ENCODE data around the gene CORO6. TPM values are rescaled to one million over a fixed set of nuclear protein-coding genes. Genes with fewer than 3 reads are reported as not detected.

Gene CORO6
- total RNA-seq, 5 donors from 2014 or later (not counting 1 experiment from before 2014, with no cell fraction given) = 2.4 to 4.1 (median 3.6) TPM

- H3K4me1 Mint-ChIP-seq = peaks cover 11 to 21% (median 20%) of the 10 kb centered on the region in 3 donors
- no peak overlapping the region for H3K4me3 ChIP-seq (ENCODE audit: control insufficient read depth in 1 of 2, extremely low read depth in 1 of 2, low read length in 1 of 2)
- ATAC-seq (replicated peaks in 1 of 4) (no peak), DNase-seq (no peak)
- H3K4me1 ChIP-seq (ENCODE audit: control insufficient read depth in 1 of 2, extremely low read depth in 1 of 2, insufficient read depth in 2 of 2, low read length in 2 of 2) = peaks cover 16 to 31% of the 10 kb centered on the region in 2 experiments
- no peak overlapping the region for H3K27ac ChIP-seq (ENCODE audit: low read length)
- H3K9me3 ChIP-seq = no peaks in the 10 kb centered on the region
- H3K27me3 ChIP-seq (replicated peaks in 1 of 2; ENCODE audit: control insufficient read depth in 2 of 2, extremely low read depth in 1 of 2, insufficient read depth in 2 of 2, low read length in 1 of 2) = peaks cover 0 to 21% of the 10 kb centered on the region in 2 experiments
- H3K27ac Mint-ChIP-seq = no peak overlapping the region
- no peaks in the 10 kb centered on the region for H3K36me3 Mint-ChIP-seq
- POLR2A ChIA-PET = interaction anchor here in 1 of 2 donors (0.6 kb wide), 1 partner anchor 137 kb away, joined by 3 read pairs; no protein-coding TSS in a partner anchor
- no peaks in the 10 kb centered on the region for H3K9me3 Mint-ChIP-seq
- WGBS (ENCODE audit: insufficient coverage) = 92% methylated on average over 8 of the region's 12 CpGs
- no peaks in the 10 kb centered on the region for H3K36me3 ChIP-seq (ENCODE audit: control insufficient read depth in 2 of 2, extremely low read depth in 1 of 2, insufficient read depth in 1 of 2, low read length in 1 of 2)
- CTCF ChIA-PET = no interaction called here
- no peak overlapping the region for H3K4me3 Mint-ChIP-seq
- no peaks in the 10 kb centered on the region for H3K27me3 Mint-ChIP-seq
Observed at GRCh38 chr17:29595943-29596774, 26.6 kb downstream of the CORO6 start.

DNA sequence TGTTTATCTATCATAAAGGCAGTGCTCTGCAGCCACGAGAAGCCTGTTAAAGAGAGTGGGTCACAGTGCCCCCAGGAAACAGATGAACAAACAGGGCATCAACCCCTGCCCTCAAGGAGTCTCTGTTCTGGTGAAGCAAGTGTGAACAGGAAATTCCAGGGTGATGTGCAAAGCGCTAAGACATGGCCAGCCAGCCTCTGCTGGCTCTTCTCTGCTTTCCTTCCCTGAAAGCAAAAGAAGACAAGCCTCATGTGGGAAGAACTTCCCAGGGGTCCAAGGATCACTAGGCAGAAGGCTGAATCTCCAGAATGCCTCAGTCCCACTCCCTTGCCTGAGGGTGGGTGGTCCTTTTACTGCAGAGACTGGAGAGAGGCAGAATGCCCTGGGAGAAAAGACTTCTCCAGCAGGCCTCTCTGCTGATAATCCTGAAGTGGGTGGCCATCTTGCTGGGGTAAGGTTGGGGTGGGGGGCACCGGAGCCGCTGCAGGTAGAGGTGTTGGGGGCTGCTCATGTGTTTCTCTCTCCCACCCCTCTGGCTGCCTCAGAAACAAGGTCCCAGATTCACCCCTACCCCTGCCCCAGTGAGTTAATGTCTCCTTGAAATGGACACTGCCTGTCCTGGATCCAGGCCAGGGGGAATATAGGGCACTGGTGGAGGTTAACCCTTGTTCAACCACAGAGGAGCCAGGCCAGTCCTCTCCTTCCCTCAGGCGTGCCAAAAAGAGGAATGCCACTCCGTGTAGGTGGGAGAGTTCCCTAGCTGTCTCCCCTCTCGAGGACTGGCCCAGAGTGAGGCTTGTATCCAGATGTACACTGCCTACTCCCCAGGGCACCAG, 27.4 kb downstream of the CORO6 start:
- Histone ChIP-seq H3K4me1 (ENCODE audit: control insufficient read depth in 1 of 2, extremely low read depth in 1 of 2, insufficient read depth in 2 of 2, low read length in 2 of 2) (peaks cover 21 to 40% of the 10 kb centered on the region in 2 experiments), H3K9me3 (no peaks in the 10 kb centered on the region), H3K36me3 (ENCODE audit: control insufficient read depth in 2 of 2, extremely low read depth in 1 of 2, insufficient read depth in 1 of 2, low read length in 1 of 2) (no peaks in the 10 kb centered on the region), H3K27ac (ENCODE audit: low read length) (no peak overlapping the region), H3K27me3 (replicated peaks in 1 of 2; ENCODE audit: control insufficient read depth in 2 of 2, extremely low read depth in 1 of 2, insufficient read depth in 2 of 2, low read length in 1 of 2) (peaks cover 0 to 21% of the 10 kb centered on the region in 2 experiments), H3K4me3 (ENCODE audit: control insufficient read depth in 1 of 2, extremely low read depth in 1 of 2, low read length in 1 of 2) (no peak overlapping the region)
- no peaks in the 10 kb centered on the region for H3K36me3 Mint-ChIP-seq
- H3K27me3 Mint-ChIP-seq = no peaks in the 10 kb centered on the region
- DNase-seq = no peak
- ChIA-PET POLR2A (interaction anchor here in 1 of 2 donors (0.6 kb wide), 1 partner anchor 136 kb away, joined by 3 read pairs; no protein-coding TSS in a partner anchor), CTCF (interaction anchor here in 1 of 2 donors (1.3 kb wide), 1 partner anchor 15 kb away, joined by 4 read pairs; no protein-coding TSS in a partner anchor)
- ATAC-seq (replicated peaks in 1 of 4) = no peak
- H3K4me3 Mint-ChIP-seq = peak overlapping the region; percentile 67 to 83 (median 72)
- no peak overlapping the region for H3K27ac Mint-ChIP-seq
- 100% methylated on average over 1 of the region's 7 CpGs for WGBS (ENCODE audit: insufficient coverage)
- no peaks in the 10 kb centered on the region for H3K9me3 Mint-ChIP-seq
- H3K4me1 Mint-ChIP-seq = peaks cover 19 to 29% (median 29%) of the 10 kb centered on the region in 3 donors

DNA sequence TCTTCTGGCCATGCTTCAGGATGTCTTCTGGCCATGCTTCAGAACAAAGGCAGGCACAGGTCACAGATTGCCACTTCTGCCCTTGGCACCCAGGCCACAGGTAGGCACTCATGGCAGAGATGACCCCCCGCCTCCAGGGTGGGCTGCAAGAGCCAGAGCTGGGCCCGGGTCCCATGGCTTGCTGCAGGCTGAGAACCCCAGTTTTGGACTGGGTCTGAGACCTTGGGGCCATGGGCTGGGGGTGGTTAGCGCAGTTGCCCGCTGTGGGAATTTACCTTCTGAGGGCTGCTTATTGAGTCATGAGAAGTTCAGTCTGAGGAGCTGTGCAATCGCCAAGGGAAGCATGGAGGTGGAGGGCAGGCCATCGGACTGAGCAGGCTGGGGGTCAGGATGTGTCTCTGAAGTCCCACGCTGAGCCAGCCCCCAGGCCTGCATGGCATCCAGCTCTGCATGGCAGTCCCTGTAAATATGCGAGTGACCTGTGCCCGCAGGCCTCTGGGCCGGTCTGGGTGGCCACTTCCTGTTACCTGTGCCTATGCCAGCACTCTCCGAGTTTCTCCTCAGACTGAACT, 28.1 kb downstream of the CORO6 start:
- Histone ChIP-seq H3K27me3 (replicated peaks in 1 of 2; ENCODE audit: control insufficient read depth in 2 of 2, extremely low read depth in 1 of 2, insufficient read depth in 2 of 2, low read length in 1 of 2) (peaks cover 0 to 21% of the 10 kb centered on the region in 2 experiments), H3K4me1 (ENCODE audit: control insufficient read depth in 1 of 2, extremely low read depth in 1 of 2, insufficient read depth in 2 of 2, low read length in 2 of 2) (peaks cover 27 to 47% of the 10 kb centered on the region in 2 experiments), H3K27ac (ENCODE audit: low read length) (no peak overlapping the region), H3K9me3 (no peaks in the 10 kb centered on the region), H3K36me3 (ENCODE audit: control insufficient read depth in 2 of 2, extremely low read depth in 1 of 2, insufficient read depth in 1 of 2, low read length in 1 of 2) (no peaks in the 10 kb centered on the region), H3K4me3 (ENCODE audit: control insufficient read depth in 1 of 2, extremely low read depth in 1 of 2, low read length in 1 of 2) (no peak overlapping the region)
- H3K4me1 Mint-ChIP-seq = peaks cover 24 to 35% (median 33%) of the 10 kb centered on the region in 3 donors
- ATAC-seq (replicated peaks in 1 of 4) (no peak), DNase-seq (no peak)
- H3K36me3 Mint-ChIP-seq = no peaks in the 10 kb centered on the region
- no peak overlapping the region for H3K27ac Mint-ChIP-seq
- ChIA-PET POLR2A (no interaction called here), CTCF (interaction anchor here (0.6 to 4.4 kb wide), 3 partner anchors 14 to 922 kb away, joined by 4 to 56 read pairs (median 4); no protein-coding TSS in a partner anchor)
- no peaks in the 10 kb centered on the region for H3K9me3 Mint-ChIP-seq
- peak overlapping the region; percentile 67 to 83 (median 72) for H3K4me3 Mint-ChIP-seq
- H3K27me3 Mint-ChIP-seq = no peaks in the 10 kb centered on the region
- 86% methylated on average over 10 of the region's 11 CpGs for WGBS (ENCODE audit: insufficient coverage)

DNA sequence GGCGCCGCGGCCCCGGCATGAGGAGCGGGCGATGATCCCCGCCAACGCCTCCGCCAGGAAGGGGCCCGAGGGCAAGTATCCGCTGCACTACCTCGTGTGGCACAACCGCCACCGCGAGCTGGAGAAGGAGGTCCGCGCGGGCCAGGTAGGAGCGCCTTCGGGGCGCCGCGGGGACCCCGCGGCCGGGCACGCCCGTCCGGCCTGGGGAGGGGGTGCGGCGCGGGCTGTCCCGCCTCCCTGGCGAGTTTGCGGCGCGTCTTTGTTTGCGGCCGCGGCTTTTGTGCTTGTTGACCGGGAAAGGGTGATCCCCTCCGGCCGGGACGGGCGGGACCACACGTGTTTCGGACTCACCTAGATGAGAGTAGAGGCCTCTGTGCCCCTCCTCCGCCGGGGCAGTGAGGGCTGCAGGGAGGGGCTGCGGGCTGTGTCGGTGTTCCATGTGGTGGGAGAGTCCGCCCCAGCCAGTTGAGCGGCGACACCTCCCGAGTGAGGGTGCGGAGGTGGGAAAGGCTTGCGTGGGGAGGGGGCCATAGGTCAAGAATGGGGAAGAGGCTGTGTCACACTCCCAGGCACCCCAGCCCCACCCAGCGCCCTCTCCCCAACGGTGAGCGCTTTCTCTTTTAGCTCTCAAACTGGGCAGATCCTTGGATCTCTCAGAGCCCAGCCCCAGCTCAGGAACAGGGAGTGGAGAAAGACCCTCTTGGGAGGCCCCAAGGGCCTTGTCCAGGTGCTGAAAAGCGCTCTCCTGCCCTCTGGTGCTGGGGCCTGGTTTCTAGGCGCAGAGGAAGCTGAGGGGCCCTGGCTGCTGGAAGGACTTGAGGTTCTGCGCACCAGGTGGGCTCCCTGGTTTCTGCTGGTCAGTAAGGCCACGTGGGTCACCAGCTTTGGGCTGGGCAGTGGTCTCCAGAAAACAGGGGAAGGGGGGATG, 28.9 kb downstream of the CORO6 start:
- Mint-ChIP-seq H3K4me1 (peaks cover 24 to 35% (median 33%) of the 10 kb centered on the region in 3 donors), H3K27ac (no peak overlapping the region), H3K27me3 (no peaks in the 10 kb centered on the region), H3K36me3 (no peaks in the 10 kb centered on the region), H3K9me3 (no peaks in the 10 kb centered on the region), H3K4me3 (peak overlapping the region; percentile 67 to 83 (median 72))
- peaks cover 0 to 21% of the 10 kb centered on the region in 2 experiments for H3K27me3 ChIP-seq (replicated peaks in 1 of 2; ENCODE audit: control insufficient read depth in 2 of 2, extremely low read depth in 1 of 2, insufficient read depth in 2 of 2, low read length in 1 of 2)
- DNase-seq = peak in 7 of 35 experiments; percentile 16 to 46 (median 24)
- POLR2A ChIA-PET = no interaction called here
- H3K9me3 ChIP-seq = no peaks in the 10 kb centered on the region
- no peaks in the 10 kb centered on the region for H3K36me3 ChIP-seq (ENCODE audit: control insufficient read depth in 2 of 2, extremely low read depth in 1 of 2, insufficient read depth in 1 of 2, low read length in 1 of 2)
- peak overlapping the region; percentile 41 to 69 for H3K4me3 ChIP-seq (ENCODE audit: control insufficient read depth in 1 of 2, extremely low read depth in 1 of 2, low read length in 1 of 2)
- CTCF ChIA-PET = interaction anchor here (0.5 to 4.4 kb wide), 5 partner anchors 13 to 921 kb away, joined by 4 to 56 read pairs (median 6); no protein-coding TSS in a partner anchor
- H3K27ac ChIP-seq (ENCODE audit: low read length) = no peak overlapping the region
- ATAC-seq (replicated peaks in 1 of 4) = no peak
- peaks cover 27 to 47% of the 10 kb centered on the region in 2 experiments for H3K4me1 ChIP-seq (ENCODE audit: control insufficient read depth in 1 of 2, extremely low read depth in 1 of 2, insufficient read depth in 2 of 2, low read length in 2 of 2)
- WGBS (ENCODE audit: insufficient coverage) = 5% methylated on average over 45 of the region's 64 CpGs

DNA sequence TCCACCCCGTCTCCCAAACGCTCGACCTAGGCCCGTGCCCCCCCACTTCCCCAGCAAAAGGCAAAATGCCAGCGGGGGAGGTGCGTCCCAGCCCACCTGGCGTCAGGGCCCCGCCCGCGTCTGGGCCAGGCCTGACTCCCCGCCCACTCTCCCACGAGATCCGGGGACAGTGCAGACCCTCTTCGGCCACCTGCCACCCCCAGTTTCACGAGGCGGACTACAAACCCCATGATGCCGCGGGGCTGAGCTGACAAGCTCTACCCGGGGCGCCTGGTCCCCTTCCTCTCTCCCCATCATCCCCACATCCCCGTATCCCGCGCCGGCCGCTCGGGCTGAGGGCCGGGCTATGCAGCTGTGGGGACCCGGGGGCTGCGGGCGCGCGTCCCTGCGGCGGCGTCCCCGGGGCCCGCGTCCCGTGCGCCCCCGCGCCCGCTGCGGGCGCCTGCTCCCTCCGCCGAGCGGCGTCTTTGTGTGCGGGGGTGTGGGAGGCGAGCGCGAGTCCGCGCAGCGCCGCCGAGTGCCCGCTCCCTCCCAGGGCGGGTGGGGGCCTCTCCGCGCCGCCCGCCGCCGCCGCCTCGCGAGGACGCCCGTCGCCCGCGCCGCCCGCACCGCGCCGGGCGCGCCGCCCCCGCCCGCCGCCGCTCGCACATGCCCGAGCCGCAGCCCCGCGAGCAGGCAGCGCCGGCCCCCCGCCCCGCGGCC, 29.7 kb downstream of the CORO6 start, which contains the start of gene ANKRD13B:
Gene ANKRD13B (plus strand): TSS at position 283 of the 702 bp plus-strand sequence. CDS start 490 bp downstream, outside the sequence.
- no peak for ATAC-seq (replicated peaks in 1 of 4)
- ChIA-PET CTCF (interaction anchor here in 1 of 2 donors (2.2 to 4.4 kb wide), 2 partner anchors 12 to 23 kb away, joined by 6 to 56 read pairs; no protein-coding TSS in a partner anchor), POLR2A (no interaction called here)
- Histone ChIP-seq H3K4me3 (ENCODE audit: control insufficient read depth in 1 of 2, extremely low read depth in 1 of 2, low read length in 1 of 2) (peak within 1 kb of the TSS; percentile 64 to 69), H3K27me3 (replicated peaks in 1 of 2; ENCODE audit: control insufficient read depth in 2 of 2, extremely low read depth in 1 of 2, insufficient read depth in 2 of 2, low read length in 1 of 2) (peaks cover 0 to 21% of the 10 kb centered on the region in 2 experiments), H3K4me1 (ENCODE audit: control insufficient read depth in 1 of 2, extremely low read depth in 1 of 2, insufficient read depth in 2 of 2, low read length in 2 of 2) (peaks cover 27 to 55% of the 10 kb centered on the region in 2 experiments), H3K9me3 (no peaks in the 10 kb centered on the region), H3K36me3 (ENCODE audit: control insufficient read depth in 2 of 2, extremely low read depth in 1 of 2, insufficient read depth in 1 of 2, low read length in 1 of 2) (no peaks in the 10 kb centered on the region), H3K27ac (ENCODE audit: low read length) (no peak within 1 kb of the TSS)
- Mint-ChIP-seq H3K9me3 (no peaks in the 10 kb centered on the region), H3K27me3 (no peaks in the 10 kb centered on the region), H3K4me3 (peak within 1 kb of the TSS; percentile 81 to 83 (median 83)), H3K36me3 (no peaks in the 10 kb centered on the region), H3K27ac (peak within 1 kb of the TSS; percentile 36 to 91), H3K4me1 (peaks cover 29 to 39% (median 36%) of the 10 kb centered on the region in 3 donors)
- peak in 2 of 35 experiments; percentile 34 to 53 for DNase-seq
- under 1% methylated on average over 91 of the region's 96 CpGs for WGBS (ENCODE audit: insufficient coverage)

Measured in T-cell (primary cell).